GM12892 (cell line): ENCODE results near the gene FRMPD2.

Experiments used
- POLR2A ChIP-seq: IDR thresholded peaks from 2 replicates; pipeline ENCODE4 v1.6.1; 2011; ENCODE audit warnings: low read depth, low read length, control low read depth
- TAF1 ChIP-seq: IDR thresholded peaks from 2 replicates; pipeline ENCODE4 v1.6.1; 2011; ENCODE audit warnings: low read depth, mild to moderate bottlenecking, control low read depth, low read length, borderline replicate concordance

DNA sequence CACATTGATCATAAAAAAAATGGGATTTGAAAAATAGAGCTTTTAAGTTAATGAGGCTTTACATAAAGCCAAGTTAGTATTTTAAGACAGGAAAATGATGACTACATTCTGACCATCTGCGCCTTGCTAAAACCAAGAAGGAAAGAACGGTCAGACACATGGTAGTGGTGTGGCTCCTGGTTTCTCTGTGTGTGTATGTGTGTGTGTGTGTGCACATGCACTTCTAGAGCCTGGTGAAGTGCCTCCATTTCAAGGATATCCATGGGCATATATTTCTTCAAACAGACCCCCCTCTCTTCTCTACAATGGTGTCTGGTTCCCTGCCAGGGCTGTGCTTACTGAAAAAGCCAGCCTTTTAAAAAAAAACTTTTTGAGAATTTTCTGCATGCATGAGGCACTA is 80.9 kb downstream of the FRMPD2 start:
- TF ChIP-seq POLR2A, result no peak
- no peak for TF ChIP-seq TAF1
